ENCODE results near the gene RGS3. TPM values are rescaled to one million over a fixed set of nuclear protein-coding genes. Genes with fewer than 3 reads are reported as not detected.

The RGS3 gene
- total RNA-seq, 1 experiment from 2014 or later = 39.4 TPM

DNA sequence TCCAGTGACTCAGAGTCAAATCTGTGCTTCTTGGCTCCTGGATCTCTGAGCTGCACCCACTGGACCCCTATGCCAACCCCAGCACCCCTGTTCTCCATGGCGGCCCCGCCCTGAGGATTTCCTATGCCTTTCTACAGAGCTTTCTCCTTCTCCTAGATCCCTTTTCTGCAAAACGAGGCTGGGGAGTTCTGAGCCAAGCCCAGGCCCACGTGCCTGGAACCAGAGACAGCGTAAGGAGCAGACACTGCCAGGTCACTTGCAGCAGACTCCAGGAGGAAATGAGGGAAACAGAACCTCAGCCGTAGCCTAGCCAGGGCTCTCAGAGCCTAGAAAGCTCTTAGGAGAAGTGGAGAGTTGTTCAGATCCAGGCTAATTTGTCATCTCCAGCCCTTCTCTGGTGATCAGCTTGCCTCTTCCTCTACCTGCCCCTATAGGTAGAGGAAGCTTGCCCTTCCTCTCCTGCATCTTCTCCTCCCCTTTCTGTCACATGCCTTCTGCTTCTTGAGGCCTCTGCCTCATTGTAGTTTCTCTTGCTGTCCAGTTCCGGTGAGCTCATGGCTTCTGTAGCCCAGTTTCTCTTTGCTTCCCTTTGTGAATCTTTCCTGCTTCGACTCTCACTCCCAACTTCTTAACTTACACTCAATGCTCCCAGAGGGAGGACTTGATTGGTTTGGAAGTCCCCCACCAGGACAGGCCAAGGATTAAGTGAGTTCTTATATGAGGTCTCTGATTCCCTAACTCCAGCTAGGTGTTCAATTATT lies 163.4 kb downstream of the RGS3 start:
- intact Hi-C loops (cut with micrococcal nuclease) = no loop called here
- DNase-seq (ENCODE audit: low read depth, low spot score) (no peak), ATAC-seq (no peak)
- ChIA-PET CTCF (interaction anchor here (1.1 kb wide), 1 partner anchor 35 kb away, joined by 4 read pairs; no protein-coding TSS in a partner anchor), RAD21 (ENCODE audit: low non-redundant PET in 1 of 2, low total read pairs in 2 of 2, uncharacterized antibody in 2 of 2, unreplicated experiment in 2 of 2) (no interaction called here), POLR2A (no interaction called here)
- Histone ChIP-seq H3K9me2 (ENCODE audit: insufficient read depth) (no peaks in the 10 kb centered on the region), H3K36me3 (ENCODE audit: control insufficient read depth in 1 of 2, insufficient read depth in 2 of 2, low read length in 2 of 2) (no peaks in the 10 kb centered on the region), H3K9ac (ENCODE audit: low read length) (no peak overlapping the region), H3K79me2 (ENCODE audit: insufficient read depth, low read length) (no peaks in the 10 kb centered on the region), H3K4me2 (ENCODE audit: low read length) (no peak overlapping the region), H3K27ac (ENCODE audit: low read depth, low read length) (no peak overlapping the region), H3K27me3 (ENCODE audit: insufficient read depth, low read length) (no peaks in the 10 kb centered on the region), H3K4me1 (ENCODE audit: control insufficient read depth in 1 of 2, insufficient read depth in 2 of 2, low read length in 2 of 2) (peaks cover 16 to 20% of the 10 kb centered on the region in 2 experiments), H2AFZ (ENCODE audit: low read depth, low read length, poor library complexity, severe bottlenecking) (no peak overlapping the region), H3K4me3 (replicated peaks in 1 of 2; ENCODE audit: low read depth in 1 of 2, low read length in 2 of 2) (no peak overlapping the region), H3K9me3 (ENCODE audit: control insufficient read depth in 1 of 2, insufficient read depth in 1 of 2, low read depth in 1 of 2, low read length in 2 of 2) (no peaks in the 10 kb centered on the region), H4K20me1 (ENCODE audit: insufficient read depth) (no peaks in the 10 kb centered on the region)
- TF ChIP-seq CEBPB (IDR thresholded peaks at IDR 0.05; ENCODE audit: low read depth) = no peak
- no peak for TF ChIP-seq FOSL1 (IDR thresholded peaks at IDR 0.05; ENCODE audit: low read depth)
- no peak for TF ChIP-seq POLR2AphosphoS5 (IDR thresholded peaks at IDR 0.05; ENCODE audit: low read depth, low read length)
- no peak for TF ChIP-seq EGR1 (IDR thresholded peaks at IDR 0.05; ENCODE audit: low read depth)
- no TSS peak for BruUV-seq (replicated peaks)

DNA sequence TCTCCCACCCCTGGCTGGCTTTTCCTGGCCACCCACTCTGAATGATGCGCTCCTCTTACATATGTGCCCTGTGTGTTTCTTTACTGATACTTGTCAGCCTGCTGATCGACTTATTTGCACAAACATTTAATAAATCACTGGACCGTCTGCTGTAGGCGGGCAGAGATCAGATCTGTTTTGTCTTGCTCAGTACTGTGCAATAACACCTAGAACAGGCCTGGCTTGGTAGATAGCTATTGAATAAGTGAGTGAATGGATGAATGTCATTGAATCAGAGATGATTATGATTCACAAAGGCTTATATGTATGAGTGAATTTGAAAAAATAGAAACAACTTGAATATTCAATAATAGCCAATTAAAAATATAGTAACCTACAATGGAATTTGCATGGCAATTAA lies 165.1 kb downstream of the RGS3 start:
- H4K20me1 ChIP-seq (ENCODE audit: insufficient read depth) = no peaks in the 10 kb centered on the region
- POLR2A ChIA-PET = no interaction called here
- H3K9me3 ChIP-seq (ENCODE audit: control insufficient read depth in 1 of 2, insufficient read depth in 1 of 2, low read depth in 1 of 2, low read length in 2 of 2) = no peaks in the 10 kb centered on the region
- CTCF ChIA-PET = no interaction called here
- intact Hi-C loops (cut with micrococcal nuclease) = no loop called here
- H3K4me1 ChIP-seq (ENCODE audit: control insufficient read depth in 1 of 2, insufficient read depth in 2 of 2, low read length in 2 of 2) = peaks cover under 1 to 2% of the 10 kb centered on the region in 2 experiments
- no peaks in the 10 kb centered on the region for H3K27me3 ChIP-seq (ENCODE audit: insufficient read depth, low read length)
- H3K27ac ChIP-seq (ENCODE audit: low read depth, low read length) = no peak overlapping the region
- RAD21 ChIA-PET (ENCODE audit: low non-redundant PET in 1 of 2, low total read pairs in 2 of 2, uncharacterized antibody in 2 of 2, unreplicated experiment in 2 of 2) = no interaction called here
- H3K9me2 ChIP-seq (ENCODE audit: insufficient read depth) = no peaks in the 10 kb centered on the region
- no peak overlapping the region for H3K4me3 ChIP-seq (replicated peaks in 1 of 2; ENCODE audit: low read depth in 1 of 2, low read length in 2 of 2)
- ATAC-seq (no peak), DNase-seq (ENCODE audit: low read depth, low spot score) (no peak)
- H2AFZ ChIP-seq (ENCODE audit: low read depth, low read length, poor library complexity, severe bottlenecking) = no peak overlapping the region
- TF ChIP-seq ZNF274 (IDR thresholded peaks at IDR 0.05; ENCODE audit: low read depth, low read length) = no peak
- TF ChIP-seq RAD21 (IDR thresholded peaks at IDR 0.05; ENCODE audit: low read depth) = no peak
- no peak for TF ChIP-seq EZH2phosphoT487 (IDR thresholded peaks at IDR 0.05; ENCODE audit: borderline replicate concordance)
- no peak for TF ChIP-seq CEBPB (IDR thresholded peaks at IDR 0.05; ENCODE audit: low read depth)
- TF ChIP-seq, protein P1, sequence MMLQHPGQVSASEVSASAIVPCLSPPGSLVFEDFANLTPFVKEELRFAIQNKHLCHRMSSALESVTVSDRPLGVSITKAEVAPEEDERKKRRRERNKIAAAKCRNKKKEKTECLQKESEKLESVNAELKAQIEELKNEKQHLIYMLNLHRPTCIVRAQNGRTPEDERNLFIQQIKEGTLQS (IDR thresholded peaks at IDR 0.05) = no peak
- TF ChIP-seq, protein P2, sequence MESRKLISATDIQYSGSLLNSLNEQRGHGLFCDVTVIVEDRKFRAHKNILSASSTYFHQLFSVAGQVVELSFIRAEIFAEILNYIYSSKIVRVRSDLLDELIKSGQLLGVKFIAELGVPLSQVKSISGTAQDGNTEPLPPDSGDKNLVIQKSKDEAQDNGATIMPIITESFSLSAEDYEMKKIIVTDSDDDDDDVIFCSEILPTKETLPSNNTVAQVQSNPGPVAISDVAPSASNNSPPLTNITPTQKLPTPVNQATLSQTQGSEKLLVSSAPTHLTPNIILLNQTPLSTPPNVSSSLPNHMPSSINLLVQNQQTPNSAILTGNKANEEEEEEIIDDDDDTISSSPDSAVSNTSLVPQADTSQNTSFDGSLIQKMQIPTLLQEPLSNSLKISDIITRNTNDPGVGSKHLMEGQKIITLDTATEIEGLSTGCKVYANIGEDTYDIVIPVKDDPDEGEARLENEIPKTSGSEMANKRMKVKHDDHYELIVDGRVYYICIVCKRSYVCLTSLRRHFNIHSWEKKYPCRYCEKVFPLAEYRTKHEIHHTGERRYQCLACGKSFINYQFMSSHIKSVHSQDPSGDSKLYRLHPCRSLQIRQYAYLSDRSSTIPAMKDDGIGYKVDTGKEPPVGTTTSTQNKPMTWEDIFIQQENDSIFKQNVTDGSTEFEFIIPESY (IDR thresholded peaks at IDR 0.05; ENCODE audit: extremely low read depth, insufficient replicate concordance, low read length) = no peak
- H3K79me2 ChIP-seq (ENCODE audit: insufficient read depth, low read length) = no peaks in the 10 kb centered on the region
- no peak overlapping the region for H3K4me2 ChIP-seq (ENCODE audit: low read length)
- H3K9ac ChIP-seq (ENCODE audit: low read length) = no peak overlapping the region
- H3K36me3 ChIP-seq (ENCODE audit: control insufficient read depth in 1 of 2, insufficient read depth in 2 of 2, low read length in 2 of 2) = no peaks in the 10 kb centered on the region
- BruUV-seq (replicated peaks) = no TSS peak
